ENCODE results near the gene PRKCH.

- TF ChIP-seq CTCF (IDR thresholded peaks at IDR 0.05; ENCODE audit: insufficient read depth, low read length) (no peak), POLR2AphosphoS5 (IDR thresholded peaks at IDR 0.05; ENCODE audit: low read depth) (no peak), GABPA (IDR thresholded peaks at IDR 0.05; ENCODE audit: low read depth) (no peak), REST (IDR thresholded peaks at IDR 0.05; ENCODE audit: insufficient replicate concordance, low read depth) (no peak)
Observed at GRCh38 chr14:61535032-61535431, 213.7 kb downstream of the PRKCH start.
